A549 (cell line): ENCODE measurements around the gene HOXC12.

Experiments used
- BHLHE40 ChIP-seq: IDR thresholded peaks from 2 replicates; pipeline ENCODE4 v1.6.1; 2012; ENCODE audit warnings: low read depth, low read length, inconsistent platforms
- CHD2 ChIP-seq: fragments of 150-350 bp; IDR thresholded peaks from 2 replicates; pipeline ENCODE4 v1.6.1; 2014; ENCODE audit warnings: low read length; ENCODE audit not compliant: partially characterized antibody
- EP300 ChIP-seq, 2 experiments: fragments of >200 bp; sonication (Bioruptor Twin); formaldehyde crosslinking; IDR thresholded peaks; 2 replicates in 1 of 2; 3 replicates in 1 of 2; pipeline ENCODE4 v1.6.1; 2016 to 2017
- KDM5A ChIP-seq: fragments of 200-600 bp; sonication (generic); IDR thresholded peaks from 2 replicates; pipeline ENCODE4 v1.6.1; 2016; ENCODE audit warnings: antibody characterized with exemption, mild to moderate bottlenecking
- MAZ ChIP-seq: fragments of 150-350 bp; IDR thresholded peaks from 2 replicates; pipeline ENCODE4 v1.6.1; 2014; ENCODE audit warnings: antibody characterized with exemption, low read depth, low read length, borderline replicate concordance
- POLR2A ChIP-seq: IDR thresholded peaks from 2 replicates; pipeline ENCODE4 v1.6.1; 2012; ENCODE audit warnings: mild to moderate bottlenecking, low read length
- RAD21 ChIP-seq, 2 experiments: fragments of >200 bp in 1 of 2; sonication (Bioruptor Twin) in 1 of 2; formaldehyde crosslinking in 1 of 2; IDR thresholded peaks in 1 of 2; conservative IDR thresholded peaks in 1 of 2; 2 replicates in 1 of 2; 3 replicates in 1 of 2; pipeline ENCODE4 v1.6.1; 2012 to 2018; ENCODE audit warnings: inconsistent platforms in 1 of 2
- RCOR1 ChIP-seq: fragments of 150-350 bp; IDR thresholded peaks from 2 replicates; pipeline ENCODE4 v1.6.1; 2014; ENCODE audit warnings: antibody characterized with exemption, low read length, low read depth
- TF ChIP-seq, protein P1 (sequence below): fragments of >200 bp; sonication (Bioruptor Twin); formaldehyde crosslinking; IDR thresholded peaks from 3 replicates; pipeline ENCODE4 v1.6.1; 2016
- TF ChIP-seq, protein P2 (sequence below): fragments of >200 bp; sonication (Bioruptor Twin); formaldehyde crosslinking; IDR thresholded peaks from 3 replicates; pipeline ENCODE4 v1.5.1; 2016
- TF ChIP-seq, protein P3 (sequence below): fragments of 450-650 bp; IDR thresholded peaks from 2 replicates; pipeline ENCODE4 v1.6.1; 2014; ENCODE audit warnings: antibody characterized with exemption

DNA sequence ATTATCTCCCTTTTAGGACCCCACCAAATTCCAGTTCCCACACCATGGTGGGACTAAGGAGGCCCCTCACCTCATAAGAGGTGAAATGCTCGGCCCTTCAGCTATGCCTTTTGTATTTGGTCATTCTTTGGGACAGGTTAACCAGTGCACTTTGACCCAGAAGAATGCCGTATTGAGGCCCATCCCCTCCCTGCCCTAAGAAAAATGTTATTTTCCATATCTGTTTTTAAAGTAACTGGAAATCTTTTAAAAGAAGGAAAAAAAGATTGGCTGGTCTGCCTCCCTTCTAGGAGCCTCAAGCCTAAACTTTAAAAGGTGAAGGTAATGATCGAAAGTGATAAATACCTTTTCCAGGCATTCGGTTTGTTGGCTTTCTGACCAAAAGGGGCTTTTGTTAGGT is 21.8 kb upstream of the HOXC12 start:
- TF ChIP-seq RCOR1 (no peak), BHLHE40 (no peak), RAD21 (conservative IDR thresholded peaks at IDR 0.05 in 1 of 2, IDR thresholded peaks at IDR 0.05 in 1 of 2) (no peak), POLR2A (no peak), EP300 (IDR thresholded peaks at IDR 0.05) (no peak), KDM5A (no peak), CHD2 (no peak), MAZ (no peak)
- TF ChIP-seq, protein P1, sequence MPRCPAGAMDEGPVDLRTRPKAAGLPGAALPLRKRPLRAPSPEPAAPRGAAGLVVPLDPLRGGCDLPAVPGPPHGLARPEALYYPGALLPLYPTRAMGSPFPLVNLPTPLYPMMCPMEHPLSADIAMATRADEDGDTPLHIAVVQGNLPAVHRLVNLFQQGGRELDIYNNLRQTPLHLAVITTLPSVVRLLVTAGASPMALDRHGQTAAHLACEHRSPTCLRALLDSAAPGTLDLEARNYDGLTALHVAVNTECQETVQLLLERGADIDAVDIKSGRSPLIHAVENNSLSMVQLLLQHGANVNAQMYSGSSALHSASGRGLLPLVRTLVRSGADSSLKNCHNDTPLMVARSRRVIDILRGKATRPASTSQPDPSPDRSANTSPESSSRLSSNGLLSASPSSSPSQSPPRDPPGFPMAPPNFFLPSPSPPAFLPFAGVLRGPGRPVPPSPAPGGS = no peak
- TF ChIP-seq, protein P2, sequence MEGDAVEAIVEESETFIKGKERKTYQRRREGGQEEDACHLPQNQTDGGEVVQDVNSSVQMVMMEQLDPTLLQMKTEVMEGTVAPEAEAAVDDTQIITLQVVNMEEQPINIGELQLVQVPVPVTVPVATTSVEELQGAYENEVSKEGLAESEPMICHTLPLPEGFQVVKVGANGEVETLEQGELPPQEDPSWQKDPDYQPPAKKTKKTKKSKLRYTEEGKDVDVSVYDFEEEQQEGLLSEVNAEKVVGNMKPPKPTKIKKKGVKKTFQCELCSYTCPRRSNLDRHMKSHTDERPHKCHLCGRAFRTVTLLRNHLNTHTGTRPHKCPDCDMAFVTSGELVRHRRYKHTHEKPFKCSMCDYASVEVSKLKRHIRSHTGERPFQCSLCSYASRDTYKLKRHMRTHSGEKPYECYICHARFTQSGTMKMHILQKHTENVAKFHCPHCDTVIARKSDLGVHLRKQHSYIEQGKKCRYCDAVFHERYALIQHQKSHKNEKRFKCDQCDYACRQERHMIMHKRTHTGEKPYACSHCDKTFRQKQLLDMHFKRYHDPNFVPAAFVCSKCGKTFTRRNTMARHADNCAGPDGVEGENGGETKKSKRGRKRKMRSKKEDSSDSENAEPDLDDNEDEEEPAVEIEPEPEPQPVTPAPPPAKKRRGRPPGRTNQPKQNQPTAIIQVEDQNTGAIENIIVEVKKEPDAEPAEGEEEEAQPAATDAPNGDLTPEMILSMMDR = no peak
- TF ChIP-seq, protein P3, sequence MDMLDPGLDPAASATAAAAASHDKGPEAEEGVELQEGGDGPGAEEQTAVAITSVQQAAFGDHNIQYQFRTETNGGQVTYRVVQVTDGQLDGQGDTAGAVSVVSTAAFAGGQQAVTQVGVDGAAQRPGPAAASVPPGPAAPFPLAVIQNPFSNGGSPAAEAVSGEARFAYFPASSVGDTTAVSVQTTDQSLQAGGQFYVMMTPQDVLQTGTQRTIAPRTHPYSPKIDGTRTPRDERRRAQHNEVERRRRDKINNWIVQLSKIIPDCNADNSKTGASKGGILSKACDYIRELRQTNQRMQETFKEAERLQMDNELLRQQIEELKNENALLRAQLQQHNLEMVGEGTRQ = no peak
